HG03060 (cell line): Measurements from ENCODE around the gene CD81.

Experiments
- ATAC-seq: cut with Tn5 transposase; IDR thresholded peaks from one replicate; pipeline ENCODE4 v1.9.1; 2021; ENCODE audit warnings: low read depth, moderate number of reproducible peaks; ENCODE audit not compliant: unreplicated experiment

CD81 gene

DNA sequence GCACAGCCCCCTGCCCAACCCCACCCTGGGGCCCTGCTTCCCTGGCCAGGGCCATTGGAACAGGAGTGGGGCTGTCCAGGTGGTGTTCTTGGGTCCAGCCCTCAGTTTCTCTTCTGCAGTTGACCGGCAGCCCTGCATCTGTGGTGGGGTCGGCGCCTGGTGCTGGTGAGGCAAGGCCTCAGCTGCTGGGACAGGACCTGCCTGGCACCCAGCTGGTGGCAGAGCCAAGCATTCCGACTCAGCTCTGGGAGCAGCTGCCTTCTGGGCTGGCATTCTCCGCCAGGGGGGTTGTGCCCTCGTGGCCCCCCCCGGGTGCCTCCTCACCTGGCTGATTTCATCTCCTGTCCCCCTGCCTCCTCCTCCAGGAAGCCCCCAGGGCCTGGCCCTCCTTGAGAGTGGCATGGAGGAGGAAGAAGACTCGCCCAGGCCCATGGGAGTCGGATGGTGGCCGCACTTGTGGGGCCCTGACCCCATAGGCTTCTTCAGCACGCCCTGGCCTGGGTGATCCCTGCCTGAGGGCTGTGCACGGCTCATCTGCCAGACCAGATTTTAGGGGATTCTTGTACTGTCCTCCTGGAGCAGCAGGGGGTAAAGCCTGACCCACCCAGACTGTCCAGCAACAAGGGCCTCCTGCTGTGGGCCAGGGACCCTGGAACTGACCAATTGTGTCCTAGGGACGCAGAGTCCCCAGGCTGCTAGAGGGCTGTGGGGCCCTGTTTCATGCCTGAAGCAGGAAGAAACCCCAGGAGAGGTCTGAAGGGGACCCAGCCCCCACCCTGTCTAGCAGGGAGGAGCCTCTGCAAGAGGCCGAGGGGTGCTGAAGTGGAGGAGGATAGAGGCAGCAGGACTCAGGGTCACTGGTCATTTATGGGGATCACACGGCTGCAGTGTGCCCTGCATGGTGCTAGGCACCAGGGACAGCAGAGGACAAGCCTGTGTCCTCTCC lies 11.6 kb downstream of the CD81 start:
- no peak for ATAC-seq

DNA sequence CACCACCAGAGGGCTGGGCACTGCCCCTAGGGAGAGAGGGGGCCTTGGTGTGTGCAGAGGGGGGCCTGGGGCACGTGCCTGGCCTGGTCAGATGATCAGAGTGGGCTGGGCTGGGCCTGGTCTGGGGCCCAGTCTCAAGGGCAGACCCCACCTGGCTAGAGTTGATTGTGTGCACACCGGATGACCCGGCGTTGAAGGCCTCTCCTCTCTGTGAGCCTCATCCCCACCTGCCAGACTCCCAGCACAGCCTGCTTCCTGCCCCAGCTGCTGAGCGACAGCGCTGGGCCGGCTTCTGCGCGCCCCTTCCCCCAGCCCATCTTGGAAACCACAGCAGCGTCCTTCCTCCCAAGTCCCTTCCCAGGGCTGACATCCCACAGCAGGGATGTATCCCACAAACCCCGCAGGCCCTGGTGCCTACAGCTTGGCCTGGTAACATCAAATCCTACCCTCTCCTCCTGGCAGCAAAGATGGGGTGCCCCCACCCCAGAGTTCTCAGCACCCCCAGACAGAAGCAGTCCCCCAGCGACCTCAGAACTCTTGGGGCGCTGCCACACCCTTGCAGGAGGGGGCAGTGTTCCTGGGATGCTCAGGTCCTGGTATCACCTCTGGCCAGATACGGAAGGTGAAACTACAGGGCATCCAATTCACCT lies 12.4 kb downstream of the CD81 start:
- ATAC-seq: no peak

DNA sequence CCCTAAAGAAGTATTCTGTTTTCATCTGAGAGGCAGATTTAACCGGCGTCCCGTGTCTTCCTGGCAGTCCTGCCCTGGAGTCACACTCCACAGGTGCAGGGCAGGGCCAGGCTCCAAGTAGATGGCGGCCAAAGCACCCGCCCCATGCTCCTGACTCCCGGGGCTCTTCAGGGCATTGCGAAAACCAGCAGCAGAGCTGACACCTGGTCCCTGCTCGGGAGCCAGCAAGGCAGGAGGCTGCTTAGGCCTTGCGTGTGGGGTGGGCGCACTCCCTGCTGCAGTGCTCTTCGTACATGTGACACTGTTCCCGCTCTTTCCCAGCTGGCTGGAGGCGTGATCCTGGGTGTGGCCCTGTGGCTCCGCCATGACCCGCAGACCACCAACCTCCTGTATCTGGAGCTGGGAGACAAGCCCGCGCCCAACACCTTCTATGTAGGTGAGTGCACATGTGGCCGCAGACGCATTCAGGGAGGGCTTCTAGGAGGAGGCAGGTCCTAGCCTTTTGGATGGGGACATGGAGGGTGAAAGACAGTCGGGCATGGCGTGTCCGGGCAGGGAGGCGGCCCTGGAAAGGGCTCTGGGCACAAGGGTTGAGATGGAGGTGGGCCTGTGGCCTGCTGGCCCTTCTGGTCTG lies 13.1 kb downstream of the CD81 start:
- no peak for ATAC-seq

DNA sequence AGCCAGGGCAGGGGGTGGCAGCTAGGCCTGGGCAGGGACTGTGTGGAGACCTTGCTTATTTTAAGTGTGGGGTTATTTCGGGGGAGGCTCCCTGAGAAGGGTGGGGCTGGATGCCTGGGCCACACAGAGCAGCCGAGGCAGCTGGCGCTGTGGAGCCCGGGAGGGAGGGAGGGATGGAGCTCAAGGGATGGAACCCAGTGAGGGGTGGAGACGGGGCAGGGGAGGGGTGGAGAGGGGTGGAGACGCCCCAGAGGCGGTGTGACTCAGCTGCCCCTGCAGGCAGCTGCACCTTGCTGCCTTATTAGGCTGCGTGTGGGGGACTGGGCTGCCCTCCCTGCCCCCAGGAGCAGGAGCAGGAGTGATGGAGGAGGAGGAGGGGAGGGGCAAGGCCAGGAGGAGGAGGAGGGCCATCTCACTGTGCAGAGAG lies 13.6 kb downstream of the CD81 start:
- no peak for ATAC-seq

DNA sequence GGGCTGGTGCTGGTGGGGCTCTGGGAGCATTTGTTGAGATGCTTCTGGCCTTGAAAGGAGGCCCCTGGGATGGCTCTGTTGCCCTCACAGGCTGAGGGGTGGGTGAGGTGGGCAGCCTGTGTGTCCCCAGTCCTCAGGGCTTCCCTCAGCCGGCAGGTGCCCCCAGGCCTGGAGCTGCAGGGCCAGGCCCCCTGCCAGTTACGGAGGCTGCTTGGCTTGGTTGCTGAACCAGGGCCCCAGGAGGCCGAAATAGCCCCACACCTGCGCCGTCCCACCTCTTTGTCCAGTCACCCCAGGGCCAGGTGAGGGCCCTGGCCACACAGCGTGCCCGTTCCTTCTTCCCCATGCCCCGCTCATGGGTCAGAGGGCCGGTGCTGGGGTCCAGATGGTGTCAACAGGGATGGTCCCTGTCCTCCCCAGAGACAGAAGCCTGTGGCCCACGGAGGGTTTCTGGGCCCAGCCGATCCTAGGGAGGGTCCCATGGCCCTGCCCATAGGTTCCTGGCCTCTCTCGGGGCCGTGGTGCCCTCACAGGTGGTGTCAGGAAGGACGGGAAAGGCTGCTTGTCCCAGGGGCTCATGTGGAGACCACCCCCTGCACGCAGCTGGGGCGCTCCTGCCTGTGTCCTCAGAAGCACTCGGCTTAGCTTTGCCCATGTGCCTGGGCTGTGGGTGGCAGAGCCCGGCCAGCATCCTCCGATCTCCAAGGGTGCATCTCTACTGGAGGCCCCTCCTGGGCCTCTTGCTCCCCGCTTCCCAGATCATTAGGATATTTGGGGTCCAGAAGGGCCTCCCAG lies 14.3 kb downstream of the CD81 start:
- no peak for ATAC-seq

DNA sequence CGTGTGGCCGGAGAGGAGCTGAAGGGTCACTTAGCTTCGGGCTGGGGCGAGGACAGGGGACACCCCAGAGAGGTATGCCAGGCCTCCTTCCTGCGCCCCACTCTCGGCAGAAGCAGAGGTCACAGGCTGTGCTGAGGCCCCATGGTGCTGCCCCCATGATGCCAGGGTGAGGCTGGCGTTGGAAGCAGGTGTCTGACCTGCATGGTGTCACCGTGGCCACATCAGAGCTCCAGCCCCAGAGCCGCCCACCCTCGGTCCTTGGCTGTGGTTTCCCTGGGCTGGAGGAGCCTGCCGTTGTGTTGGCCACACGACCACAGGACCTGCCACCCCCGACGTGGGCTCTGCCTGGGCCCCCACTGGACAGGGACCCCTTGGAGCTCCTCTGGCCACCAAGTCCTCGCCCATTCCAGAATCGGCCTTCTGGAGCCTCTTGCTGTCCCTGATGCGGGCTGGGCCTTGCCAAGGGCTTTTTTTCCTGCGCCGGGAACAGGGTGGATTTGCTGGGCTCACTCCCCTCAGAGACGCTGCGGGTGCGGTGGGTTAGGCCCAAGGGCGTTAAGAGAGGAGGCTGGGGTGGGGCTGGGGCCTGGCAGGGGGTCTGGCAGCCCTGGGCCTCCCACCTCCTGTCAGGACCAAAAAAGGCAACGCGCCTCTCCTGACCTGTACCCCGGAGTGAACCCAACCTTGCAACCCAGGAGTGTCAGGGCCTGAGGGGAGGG lies 15.3 kb downstream of the CD81 start:
- no peak for ATAC-seq

DNA sequence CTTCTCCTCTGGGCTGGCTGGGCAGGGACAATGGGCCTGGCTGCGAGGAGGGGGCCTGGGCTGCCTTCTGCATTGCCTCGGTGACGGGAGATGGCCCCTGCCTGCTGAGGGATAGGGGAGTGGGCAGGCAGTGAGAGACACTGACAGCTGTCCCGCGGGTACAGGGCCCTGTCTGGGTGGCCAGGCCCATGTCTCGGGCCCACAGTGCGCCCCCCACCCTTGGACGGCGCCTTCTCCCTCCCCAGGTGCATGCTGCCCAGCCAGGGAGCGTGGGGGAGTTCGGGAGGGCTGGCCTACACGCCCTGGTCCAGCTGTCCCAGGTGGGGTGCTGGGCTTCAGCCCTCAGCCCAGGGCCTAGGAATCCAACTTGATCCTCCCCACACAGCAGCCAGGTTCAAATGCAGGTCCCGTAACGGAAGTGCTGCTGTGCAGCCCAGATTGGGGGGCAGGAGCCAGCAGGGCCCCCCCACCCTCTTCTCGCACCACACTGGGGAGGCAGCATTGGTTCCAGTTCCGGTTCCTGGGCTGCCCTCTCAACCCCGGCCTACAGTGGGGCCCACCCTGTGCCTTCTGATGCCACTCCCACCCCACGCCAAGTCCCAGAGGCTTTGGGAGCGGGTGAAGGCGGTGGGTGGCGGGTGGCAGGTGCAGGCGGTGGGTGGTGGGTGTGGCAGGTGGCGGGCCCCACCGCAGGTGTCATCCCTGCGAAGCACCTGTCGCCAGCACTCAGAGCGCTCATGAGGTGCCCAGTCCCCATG lies 16.2 kb downstream of the CD81 start:
- ATAC-seq: no peak

DNA sequence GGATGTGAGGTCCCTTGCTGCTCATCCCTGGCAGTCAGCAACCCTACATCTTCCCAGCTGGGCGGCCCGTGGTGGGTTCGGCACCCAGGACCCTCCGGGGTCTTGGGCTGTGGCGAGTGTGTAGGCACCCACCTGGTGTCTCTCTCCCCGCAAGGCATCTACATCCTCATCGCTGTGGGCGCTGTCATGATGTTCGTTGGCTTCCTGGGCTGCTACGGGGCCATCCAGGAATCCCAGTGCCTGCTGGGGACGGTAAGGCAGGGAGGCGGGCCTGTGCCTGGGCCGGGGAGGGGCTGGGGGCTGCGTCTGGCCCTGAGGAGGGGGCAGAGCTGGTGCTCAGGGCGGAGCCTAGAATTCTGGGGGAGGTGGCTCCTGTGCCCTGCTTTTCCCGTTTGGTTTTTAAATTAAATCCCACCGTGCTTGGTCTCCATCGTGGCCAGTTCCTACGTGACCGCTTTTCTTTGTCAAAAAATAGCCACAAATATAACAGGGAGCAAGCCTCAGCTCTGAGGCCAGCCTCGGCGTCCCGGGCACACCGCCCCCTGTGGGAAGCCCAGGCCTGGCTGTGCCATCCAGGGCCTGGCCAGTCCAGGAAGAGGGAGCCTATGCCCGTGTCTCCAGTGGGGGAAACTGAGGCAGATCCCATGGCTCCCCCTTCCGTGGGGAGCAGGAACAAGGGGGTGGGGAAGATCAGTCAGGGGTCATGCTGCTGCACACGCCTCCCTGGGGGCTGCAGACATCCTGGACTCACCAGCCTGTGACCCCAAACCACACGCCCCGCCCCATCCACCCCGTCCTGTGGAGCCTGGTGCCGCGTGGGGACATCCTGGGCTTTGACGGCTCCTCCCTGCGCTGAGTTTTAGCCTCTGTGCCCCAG lies 17.1 kb downstream of the CD81 start:
- no peak for ATAC-seq

DNA sequence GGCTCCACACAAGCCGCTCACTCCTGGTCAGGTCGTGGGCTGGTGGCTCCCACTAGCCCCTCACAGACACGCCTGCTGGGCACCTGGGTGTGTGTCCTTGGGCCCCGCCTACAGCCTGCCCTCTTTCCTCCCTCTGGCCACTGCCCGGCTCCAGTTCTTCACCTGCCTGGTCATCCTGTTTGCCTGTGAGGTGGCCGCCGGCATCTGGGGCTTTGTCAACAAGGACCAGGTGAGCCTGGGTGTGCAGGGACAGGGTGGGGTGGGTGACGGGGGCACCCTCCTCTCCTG lies 17.7 kb downstream of the CD81 start:
- ATAC-seq: no peak

DNA sequence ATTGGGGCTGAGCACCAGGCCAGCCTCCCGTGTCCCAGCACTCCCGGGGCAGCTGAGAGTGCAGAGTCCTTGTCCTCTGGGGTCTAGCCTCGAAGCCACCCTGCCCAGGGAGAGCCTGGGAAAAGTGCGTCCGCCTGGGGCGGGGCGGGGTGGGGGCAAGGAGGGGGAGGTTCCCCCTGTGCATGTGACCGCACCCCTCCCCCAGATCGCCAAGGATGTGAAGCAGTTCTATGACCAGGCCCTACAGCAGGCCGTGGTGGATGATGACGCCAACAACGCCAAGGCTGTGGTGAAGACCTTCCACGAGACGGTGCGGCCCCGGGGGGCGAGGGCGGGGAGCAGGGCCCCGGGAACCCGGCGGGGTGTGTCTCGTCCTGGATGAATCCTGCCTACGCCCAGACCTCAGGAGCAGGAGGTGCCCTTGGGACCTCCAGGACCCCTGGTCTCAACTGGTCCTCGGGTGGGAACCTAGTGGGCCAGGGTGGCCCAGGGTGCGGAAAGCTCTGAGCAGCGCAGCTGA lies 18.2 kb downstream of the CD81 start:
- ATAC-seq: no peak

DNA sequence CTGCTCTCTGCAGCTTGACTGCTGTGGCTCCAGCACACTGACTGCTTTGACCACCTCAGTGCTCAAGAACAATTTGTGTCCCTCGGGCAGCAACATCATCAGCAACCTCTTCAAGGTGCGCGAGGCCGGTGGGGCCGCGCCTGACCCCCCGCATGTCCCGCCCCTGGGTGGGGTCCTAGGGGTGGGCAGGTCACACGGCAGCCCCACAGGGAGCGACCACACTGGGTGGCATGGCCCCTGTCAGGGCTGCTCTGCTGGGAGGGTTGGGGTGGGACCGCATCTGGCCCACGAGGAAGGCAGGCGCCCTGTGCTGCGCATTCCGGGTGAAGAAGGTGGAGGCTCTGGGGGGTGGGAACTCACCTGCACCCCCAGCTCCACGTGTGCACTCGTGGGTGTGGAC lies 18.7 kb downstream of the CD81 start:
- ATAC-seq: no peak

DNA sequence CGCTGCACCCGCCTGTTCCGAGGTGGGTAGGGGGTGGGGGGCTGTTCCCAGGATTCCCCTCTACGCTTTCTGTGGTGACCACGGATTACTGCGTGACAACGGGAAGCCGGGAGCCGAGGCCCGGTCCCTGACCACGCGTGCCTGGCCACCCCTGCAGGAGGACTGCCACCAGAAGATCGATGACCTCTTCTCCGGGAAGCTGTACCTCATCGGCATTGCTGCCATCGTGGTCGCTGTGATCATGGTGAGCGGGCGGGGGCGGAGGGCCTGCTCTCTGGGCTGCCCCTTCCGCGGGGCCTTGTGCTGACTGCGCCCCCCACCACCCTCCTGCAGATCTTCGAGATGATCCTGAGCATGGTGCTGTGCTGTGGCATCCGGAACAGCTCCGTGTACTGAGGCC lies 19.4 kb downstream of the CD81 start:
- ATAC-seq: no peak

DNA sequence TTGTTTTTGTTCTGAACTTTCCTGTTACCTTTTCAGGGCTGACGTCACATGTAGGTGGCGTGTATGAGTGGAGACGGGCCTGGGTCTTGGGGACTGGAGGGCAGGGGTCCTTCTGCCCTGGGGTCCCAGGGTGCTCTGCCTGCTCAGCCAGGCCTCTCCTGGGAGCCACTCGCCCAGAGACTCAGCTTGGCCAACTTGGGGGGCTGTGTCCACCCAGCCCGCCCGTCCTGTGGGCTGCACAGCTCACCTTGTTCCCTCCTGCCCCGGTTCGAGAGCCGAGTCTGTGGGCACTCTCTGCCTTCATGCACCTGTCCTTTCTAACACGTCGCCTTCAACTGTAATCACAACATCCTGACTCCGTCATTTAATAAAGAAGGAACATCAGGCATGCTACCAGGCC lies 19.9 kb downstream of the CD81 start:
- no peak for ATAC-seq

DNA sequence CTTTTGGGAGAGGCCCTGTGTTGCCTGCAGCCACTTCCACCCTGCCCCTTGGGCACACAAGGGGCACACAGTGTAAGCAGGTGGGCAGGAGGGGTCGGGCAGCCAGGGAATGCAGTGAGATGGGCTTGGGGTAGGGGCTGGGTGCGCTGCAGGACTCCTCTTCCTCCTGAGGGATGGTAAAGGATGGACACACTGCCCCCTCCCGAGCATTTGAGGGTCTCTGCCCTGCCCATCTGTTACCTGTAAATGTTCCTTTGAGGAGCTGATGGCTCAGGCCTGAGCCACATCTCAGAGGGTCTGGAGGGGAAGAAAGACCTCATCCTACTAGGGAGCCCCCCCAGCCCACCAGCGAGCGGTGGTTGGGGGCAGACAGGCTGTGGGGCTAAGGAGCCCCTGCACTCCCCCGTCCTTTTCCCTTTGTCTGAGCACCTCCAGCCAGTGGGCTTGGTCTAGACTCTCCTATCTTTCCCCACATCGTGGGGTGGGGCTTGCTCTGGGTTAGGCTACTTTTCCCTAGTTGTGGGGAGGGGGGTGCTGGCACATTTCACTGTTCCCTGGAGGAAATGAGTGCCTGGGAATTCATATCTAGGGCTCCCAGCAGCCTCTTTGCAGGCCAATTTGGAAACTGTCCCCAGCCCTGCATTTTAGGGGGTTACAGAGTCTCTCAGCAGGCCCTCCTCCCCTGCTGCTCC lies 21.7 kb downstream of the CD81 start:
- no peak for ATAC-seq

DNA sequence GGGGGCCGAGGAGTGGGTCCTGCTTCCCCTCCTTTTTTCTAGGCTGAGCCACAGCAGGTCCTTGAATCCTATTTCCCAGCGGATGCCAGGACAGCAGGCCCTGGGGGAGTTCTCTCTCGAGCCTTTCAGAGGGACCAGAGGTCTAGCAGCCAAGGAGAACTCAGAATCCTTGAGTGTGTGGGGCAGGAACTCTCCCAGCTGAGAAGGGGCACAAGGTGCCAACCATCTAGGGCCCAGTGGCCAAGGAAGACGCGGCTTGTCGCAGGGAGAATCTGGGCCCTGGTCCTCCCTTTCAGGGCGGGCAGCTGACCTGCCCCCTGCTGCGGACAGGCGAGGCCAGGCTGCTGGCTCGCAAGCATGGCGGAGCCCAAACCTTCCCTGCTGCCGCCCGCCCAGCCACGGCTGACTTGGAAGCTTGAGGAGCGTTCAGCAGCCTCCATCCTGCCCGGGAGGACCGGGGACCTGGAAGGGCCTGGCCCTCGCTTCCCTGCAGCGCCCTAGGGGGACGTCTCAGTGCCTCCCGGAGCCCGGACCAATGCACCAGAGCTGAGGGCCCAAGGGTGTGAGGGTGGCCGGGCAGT lies 22.5 kb downstream of the CD81 start:
- no peak for ATAC-seq

DNA sequence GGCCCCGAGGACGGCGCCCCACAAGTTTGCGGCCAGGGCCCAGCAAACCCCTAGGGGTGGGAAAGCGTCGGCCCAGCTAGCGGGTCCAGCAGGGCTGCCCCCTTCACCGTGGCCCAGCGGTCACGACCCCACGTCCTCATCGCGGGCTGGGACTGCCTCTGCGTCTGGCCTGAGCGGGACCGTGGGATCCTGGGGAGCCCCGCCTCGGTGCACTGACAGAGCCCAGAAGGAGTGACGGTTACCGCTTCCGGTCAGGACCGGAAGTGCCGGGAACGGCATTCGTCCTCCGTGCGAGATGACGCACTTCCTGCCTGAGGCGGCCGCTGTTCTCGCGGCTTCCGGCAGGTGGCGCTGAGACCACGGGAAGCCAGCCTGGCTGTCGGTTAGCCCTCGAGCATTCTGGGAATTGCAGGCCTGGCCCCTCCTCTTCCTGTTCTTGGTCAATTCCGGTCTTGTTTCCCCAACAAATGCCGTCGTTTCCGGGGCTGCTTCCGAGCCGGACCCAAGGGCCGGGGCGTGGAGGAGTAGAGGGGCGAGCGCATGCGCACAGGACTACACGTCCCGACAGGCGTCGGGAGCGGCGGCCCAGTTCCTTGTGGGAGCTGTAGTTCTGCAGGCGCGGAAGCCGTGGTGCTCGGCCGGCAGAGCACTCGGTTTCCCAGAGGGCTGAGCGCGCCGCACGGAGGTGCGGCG lies 23.1 kb downstream of the CD81 start, which contains the start of gene TSSC4:
TSSC4 (plus strand) TSS at position 682 of the 693 bp plus-strand sequence. CDS start 1,884 bp downstream, outside the sequence.
- ATAC-seq: peak; percentile 86
